Kidney glomerular epithelial cell (primary cell): Measurements from ENCODE around the gene GNE.
A peak's percentile ranks its signal among the peaks of the same experiment; 100 is the strongest.

Source experiments
- DNase-seq: peaks from one replicate; lab custom pipeline; 2025; lab: John Stamatoyannopoulos, UW

GNE gene

DNA sequence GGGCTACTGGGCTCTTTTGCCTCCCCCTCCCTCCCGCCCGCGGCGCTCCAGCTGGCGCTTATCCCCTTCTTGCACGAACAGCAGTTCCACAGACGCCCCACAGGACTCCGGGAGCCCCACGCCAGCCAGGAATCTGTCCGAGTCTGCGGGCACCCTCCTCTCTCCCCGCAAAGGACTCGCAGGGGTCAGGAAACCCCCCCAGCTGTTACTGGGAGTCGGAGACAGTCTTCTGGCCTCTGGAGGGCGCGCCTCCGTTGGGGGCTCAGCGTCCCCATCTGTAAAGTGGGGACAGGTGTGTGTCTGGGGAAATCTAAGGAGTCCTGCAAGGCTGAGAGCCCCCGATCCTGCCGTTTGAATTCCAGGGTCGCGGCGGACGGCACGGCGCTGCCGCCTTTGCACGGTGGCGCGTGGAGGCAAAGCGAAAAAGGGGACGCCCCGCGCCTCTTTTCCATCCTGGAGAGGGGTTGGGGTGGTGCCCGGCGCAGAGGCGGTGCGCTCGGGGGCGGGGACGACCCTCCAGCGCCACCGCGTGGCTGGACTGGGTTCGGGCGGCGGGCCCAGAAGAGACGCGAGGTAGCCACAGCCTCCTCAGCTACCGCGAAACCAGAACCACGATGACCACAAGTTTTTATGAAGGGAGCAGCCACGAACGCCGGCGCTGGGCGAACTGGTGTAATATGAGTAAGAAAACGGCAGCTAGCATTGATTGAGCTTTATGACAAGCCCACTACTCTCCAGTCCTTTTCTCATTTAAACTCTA is 91.9 kb downstream of the GNE start:
- DNase-seq = peak; percentile 69

DNA sequence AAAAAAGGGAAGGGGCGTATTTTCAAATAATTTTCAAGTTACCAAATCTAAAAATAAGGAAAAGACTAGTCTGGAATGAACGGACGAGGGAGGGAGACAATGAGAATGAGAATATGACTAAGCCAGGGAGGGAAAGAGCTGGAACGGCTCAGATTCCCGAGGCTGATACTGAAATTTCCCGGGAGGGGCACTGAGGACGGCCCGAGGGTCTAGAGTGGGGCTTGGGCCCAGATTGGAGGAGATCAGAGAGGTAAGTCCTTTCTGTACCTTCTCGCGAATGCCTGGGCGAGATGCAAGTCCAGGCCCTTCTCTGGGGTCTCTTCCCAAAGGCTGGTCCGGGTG is 92.5 kb downstream of the GNE start:
- peak; percentile 35 for DNase-seq

DNA sequence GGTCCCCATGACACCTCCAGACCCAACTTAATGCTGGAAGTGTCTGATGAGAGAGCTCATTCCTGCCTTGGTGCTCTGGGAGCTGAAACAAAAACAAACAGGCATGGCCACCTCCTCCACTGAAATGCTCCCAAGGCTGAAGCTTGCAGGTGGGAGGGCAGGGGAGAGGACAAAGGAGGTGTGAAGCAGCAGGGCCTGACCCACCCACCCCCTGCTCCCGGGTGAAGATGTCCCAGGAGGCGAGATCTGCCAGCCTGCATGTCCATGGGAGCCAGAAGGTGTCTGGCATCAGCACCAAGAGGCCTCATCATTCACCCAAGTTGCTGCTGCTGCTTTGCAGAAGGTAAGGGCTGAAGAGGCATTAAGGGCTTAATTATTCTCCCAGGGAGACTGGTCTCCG is 93.3 kb downstream of the GNE start:
- no peak for DNase-seq
